NCI-H446 treated with DMSO at 0.1 percent for 48 hours (cell line): ENCODE results near the gene TRABD2B.

ENCODE experiments used
- DNase-seq: peaks from one replicate; lab custom pipeline; 2025; lab: John Stamatoyannopoulos, UW

Gene TRABD2B

DNA sequence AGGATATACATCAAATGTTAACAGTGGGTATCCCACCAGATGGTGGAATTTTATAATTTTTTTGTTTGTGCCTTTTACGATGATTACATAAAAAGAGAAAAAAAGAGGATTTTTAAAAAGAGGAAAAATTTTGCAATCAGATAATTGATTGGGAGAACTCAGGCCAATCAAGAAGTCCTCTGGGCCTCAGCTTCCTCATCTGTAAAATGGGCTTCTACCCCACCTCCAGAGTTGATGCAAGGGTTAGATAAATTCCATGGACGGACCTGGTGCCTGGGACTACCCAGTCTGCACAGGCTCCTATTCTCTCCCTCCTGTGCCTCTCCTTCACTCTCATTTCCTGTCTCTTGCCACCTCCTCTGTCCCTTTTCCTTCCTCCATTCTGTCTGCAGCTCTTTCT lies 88.9 kb downstream of the TRABD2B start:
- no peak for DNase-seq

DNA sequence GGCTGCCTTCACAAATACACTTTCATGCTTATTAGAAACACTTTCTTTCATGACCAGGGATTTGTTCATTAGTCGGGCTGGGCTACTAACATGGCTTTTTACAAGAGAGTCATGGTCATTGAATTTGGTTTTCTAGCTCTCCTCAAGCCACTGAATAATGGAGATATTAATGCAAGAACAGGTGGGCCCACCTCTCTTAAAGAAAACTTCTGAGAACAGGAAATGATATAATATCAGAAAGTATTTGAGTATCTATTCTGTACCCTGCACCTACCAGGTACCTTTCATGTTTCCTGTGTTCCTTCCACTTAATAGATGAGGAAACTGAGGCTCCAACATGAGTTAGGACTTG lies 90.0 kb downstream of the TRABD2B start:
- DNase-seq: no peak

DNA sequence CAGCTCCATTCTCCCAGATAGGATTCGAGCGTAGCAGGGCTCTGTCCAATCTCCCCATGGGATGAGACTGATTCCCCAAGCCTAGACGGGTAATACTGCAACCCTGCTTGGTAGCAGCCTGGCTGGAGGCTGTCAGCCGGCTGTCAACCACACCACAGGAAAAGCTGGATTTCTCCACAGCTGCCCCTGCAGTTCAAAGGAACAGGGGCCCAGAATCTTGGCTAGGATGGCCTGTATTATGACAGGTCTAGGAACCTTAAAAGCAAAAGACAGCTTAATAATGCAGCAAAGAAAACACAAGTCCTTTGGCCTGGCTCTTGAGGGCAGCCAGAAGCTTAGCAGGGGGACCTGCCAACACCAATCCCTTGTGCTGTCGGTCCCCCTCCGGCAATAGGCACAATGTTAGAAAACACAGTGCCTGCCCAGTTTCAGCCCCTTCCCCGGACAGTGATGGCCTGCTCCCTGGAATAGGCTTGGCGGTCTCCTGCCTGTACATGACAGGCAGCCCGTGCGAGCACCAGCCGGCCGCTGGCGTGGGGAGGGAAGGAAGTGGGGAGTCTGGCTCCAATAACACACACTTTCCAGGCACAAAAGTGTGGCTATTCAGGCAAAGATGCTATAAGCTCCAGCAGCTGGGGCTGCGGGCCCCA lies 90.5 kb downstream of the TRABD2B start:
- no peak for DNase-seq

DNA sequence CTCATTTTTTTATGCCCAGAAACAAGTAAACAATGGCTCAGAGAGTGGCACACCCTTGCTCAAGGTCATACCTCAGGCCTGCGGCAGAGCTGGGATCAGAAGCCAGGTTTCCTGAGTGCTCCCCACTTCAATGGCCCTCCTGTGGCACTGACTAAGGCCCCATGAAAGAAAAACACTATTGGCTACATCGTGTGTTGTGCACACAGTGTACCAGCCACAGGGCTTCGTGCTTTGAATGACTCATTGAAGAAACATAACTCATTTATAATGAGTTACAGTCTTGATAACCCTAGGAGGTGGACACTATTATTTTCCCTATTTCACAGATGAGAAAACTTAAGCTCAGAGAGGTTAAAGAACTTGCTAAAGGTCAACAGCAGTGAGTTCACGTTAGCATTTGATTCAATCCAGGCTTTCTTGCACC lies 91.2 kb downstream of the TRABD2B start:
- DNase-seq: no peak

DNA sequence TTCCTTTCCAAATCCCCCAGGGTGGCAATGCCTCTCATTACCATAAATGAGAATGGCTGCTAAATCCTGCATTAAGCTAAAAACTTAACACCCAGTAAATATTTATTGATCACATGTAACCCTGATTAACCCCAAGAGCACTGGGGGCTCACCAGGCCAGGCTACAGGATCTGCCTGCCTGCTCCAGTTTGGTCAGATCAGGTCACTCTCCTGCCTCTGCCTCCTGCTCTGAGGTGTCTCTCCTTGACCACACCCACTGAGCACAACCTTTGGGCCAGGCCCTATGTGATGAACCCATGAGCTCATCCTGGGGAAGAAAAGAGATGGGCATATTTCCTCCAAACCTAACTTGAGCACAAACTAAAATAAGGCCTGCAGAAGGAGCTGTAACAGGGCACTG lies 93.5 kb downstream of the TRABD2B start:
- no peak for DNase-seq

DNA sequence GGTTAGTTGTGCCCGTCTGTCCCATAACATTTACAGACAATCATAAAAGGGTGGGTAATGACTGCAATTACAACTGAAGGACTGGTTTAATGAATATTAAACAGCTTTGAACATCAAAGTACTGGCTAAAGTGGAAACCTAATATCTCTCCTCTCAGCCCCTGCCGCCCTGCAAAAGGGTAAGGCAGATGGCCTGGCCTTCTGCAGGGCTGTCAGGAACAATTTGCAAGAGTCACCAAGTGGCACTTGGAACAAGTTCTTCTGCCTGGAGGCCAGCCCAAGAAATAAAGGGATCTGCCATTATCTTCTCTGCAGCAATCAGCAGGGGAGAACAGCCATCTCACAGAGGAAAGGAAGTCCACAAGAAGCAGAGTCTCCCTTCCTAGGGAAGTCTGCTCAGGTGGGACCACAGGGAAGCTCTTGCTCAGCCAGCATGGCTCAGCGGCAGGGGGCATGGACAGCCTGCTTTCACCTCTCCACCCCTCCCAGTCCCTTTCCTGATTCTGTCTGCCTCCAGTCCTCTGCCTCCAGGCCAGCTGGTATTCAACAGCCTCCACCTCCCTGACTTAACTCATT lies 96.1 kb downstream of the TRABD2B start:
- DNase-seq: no peak

DNA sequence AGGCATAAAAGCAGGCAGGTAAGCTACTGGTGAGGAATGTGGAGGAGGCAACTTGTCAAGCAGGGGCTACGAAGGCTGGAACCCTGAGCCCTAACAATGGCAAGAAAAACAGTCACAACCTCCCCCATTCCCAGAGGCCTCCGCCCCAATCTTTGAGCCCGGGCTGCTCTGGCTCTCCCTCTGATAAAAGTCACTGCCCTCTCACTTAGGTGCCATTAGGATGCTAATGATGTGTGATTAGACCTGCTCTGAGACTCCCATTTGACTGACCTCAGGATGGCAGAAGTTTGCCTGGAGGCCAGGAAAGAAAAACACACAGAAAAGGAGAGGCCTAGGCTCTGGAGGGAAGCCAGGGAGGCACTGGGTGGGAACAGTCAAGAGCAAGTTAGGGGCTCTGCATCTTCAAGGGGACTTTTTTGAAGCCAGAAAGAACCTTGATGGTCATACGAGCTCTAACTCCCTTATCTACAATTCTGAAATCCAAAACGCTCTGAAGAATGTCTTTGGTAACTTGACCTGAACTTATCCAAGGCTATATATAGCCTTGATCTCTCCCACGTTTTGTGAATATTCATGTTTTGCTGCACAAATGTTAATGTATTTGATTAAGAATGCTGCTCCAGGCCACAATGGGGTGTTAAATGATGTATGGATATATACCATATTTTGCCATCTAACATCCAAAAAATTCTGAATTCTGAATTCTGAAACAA lies 98.9 kb downstream of the TRABD2B start:
- DNase-seq: no peak

DNA sequence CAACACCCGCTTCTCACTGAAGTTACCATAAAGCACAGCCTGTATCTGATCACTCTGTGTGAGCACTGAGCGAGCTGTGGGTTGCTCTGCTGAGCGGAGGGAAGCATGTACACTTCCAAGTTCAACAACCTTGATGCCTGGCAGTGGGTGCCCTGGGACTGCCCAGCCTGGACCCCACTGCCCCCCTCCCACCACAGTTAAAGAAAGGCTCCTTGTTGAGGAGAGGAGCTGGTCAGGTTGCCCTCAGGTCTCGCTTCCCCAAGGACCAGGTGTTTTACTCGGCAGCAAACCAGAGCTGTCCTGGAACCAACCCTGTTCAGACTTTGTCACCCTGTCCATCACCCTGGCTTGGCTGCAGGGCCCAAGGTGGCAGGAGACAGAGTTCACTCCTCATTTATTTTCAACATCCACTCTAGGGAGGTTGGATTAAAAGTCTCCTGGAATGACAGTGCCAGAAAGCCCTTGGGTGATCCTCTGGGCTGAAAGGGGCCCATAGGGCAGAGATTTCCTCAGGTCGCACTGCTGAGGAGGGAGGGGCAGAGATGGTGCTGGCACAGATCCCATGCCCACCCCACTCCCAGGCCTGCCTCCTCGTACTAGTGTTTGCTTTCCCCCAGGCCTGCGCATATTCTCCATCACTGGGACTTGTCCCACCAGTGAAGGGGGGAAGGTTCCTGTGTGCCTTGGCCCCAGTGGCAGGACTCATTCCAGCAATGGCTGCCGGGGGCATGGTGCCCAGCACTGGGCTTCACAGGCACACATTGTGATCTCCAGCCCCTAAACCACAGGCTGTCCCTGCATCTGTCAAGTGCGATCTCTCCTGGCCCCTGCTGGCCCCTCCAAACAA lies 101.7 kb downstream of the TRABD2B start:
- no peak for DNase-seq

DNA sequence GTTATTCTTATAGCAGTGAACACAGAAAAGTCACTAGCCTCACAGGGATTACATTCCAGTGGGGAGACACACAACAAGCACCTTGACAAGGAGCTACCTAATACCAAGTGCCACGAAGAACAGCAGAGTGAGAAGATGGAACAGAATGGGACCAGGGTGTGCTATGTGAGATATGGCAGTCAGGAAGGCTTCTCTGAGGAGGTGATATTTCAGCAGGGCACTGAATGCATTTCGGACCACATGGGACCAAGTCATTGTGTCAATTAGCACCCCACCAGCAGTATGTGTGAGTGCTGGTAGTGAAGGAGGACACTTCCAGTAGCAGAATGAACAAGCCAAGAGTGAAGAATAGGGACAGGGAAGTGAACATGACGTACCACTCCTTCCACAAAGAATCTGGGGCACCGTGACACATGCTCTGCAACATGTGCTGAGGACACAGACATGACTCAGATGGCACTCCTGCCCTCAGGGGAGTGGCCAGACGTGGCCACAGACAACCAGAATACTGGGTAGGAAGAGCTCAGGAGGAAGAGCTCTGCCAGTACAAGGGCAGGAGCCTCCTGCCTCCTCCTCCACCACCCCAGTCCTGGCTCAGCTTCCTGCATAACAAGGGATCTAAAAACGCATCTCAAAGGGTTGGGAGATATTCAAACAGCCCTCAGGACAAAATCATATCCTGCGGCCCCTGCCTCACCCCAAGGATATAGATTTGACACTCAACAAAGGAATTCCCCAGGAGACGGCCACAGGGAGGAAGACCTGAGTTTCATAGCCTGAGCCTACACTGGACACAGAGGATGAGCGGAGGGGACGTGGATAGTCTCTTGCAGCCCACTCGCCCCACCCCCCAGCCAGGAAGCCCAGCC lies 102.5 kb downstream of the TRABD2B start:
- DNase-seq: no peak

DNA sequence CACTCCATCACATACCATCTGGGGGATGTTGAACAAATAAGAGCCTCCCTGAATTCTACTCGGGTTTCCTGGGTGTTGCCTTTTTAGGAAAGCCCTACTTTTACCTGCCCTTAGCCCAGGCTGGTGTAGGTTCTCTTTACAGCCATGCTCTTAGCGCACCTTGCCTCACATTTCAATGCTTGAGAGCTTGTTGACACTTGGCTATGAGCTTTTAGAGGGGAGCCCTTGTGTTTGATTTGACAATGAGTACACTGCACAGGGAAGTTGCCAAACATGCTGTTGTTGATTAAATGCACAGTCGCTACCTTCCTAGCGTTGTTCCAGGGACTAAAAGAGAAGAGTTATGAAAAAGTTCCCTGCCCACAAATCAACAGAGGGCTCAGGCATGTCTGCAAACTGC lies 103.8 kb downstream of the TRABD2B start:
- DNase-seq: no peak

DNA sequence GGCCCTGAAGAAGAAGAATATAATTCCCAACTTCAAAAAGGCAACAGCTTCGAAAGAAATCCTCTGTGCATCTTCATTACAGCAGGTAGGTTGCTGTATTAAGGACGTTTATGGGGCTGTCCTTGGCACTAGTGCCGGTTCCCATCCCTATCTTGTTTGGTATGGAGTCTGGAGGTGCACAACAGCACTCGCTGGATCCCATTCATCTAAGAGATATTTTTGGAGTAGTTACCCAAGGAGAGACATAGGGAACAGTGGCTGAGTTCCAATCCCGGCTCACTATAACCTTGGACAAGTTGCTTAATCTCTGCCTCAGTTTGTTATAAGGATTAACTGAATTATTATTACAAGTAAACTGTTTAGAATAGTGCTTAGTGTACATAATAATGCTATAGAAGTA lies 106.4 kb downstream of the TRABD2B start:
- DNase-seq: no peak

DNA sequence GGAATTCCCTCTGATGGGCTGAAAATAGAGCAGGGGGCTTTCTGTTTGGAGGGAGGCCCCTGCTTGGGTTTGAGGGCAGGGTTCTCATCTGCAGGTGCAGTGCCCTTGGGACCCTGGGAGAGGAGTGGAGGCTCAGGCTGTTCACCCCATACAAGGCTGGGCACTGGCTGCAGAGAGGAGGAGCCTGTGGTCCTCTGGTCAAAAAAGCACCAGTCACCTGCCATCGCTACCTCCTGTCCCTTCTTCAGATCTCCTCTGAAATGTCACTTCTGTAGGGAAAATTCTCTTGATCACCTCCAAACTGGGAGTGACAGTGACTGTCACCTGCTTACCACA lies 108.9 kb downstream of the TRABD2B start:
- DNase-seq: no peak

DNA sequence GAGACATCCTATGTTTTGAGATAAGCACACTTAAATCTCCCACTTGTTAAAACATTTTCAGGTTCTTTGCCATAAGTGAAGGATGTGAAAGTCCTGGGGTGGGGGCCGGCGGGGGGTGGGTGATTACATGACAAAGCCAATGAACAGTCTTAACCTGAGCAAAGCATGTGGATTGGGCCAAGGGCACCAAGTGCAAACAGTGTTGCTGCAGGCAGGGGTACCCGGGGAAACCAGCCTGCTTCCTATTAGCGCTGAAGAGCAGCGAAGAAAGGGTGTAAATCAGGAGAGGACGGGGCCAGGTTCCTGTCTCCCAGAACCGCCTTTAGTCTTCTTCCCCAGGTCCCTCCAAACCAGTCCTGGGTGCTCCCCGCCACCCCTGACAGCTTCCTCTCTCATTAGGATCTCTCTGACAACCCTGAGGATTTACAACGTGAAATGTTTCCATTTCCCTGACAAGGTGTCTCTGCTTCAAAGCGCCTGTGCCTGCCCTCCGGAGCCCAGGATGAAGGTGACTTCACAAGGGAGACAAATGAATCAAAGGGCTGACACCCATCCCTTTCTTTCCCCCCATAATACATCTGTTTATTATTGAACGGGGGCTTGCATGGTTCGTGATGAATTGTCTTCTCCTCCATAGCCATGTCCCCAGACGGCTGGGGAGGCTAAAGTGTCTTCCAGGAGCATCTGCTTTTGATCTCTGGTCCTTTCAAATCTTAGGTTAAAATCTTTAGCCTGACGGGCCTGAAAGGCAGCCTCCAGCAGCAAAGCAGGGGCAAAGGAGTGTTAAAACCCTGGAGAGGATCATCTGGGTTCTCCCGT lies 109.5 kb downstream of the TRABD2B start:
- DNase-seq: no peak

DNA sequence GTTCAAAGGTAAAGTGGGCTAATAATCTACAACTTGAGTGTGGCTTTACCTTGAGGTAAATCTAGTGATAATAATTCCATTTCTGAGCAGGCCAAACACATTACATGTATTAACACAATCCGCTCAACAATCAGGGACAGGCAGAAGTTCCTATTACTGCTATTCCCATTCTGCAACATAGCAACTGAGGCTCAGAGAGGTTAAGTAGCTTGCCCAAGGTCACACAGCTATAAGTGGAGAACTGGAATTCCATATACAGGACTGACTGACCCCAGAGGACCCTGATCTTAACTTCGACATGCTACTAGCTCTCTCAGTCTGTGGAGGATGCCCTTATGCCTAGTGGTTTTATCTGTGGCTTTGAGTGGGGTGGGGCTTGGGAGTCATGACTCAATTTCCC lies 110.1 kb downstream of the TRABD2B start:
- no peak for DNase-seq

DNA sequence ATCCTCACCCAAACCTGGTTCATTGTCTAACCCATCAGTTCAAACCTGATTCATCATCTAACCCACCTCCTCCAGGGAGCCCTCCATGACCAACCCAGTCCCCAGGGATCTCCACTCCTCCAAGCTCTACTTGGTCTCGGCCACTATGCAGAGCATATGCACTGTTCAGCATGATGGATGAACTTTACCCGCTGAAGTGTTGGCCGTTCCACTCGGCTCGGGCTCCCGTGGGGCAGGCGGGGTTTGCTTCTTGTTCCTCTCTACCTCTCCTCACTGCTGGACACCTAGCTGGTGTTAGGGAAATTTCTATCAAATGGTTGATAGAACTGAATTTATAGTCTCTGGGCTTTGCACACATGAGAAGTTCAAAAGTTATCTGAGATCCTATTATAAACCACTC lies 111.0 kb downstream of the TRABD2B start:
- DNase-seq: no peak

DNA sequence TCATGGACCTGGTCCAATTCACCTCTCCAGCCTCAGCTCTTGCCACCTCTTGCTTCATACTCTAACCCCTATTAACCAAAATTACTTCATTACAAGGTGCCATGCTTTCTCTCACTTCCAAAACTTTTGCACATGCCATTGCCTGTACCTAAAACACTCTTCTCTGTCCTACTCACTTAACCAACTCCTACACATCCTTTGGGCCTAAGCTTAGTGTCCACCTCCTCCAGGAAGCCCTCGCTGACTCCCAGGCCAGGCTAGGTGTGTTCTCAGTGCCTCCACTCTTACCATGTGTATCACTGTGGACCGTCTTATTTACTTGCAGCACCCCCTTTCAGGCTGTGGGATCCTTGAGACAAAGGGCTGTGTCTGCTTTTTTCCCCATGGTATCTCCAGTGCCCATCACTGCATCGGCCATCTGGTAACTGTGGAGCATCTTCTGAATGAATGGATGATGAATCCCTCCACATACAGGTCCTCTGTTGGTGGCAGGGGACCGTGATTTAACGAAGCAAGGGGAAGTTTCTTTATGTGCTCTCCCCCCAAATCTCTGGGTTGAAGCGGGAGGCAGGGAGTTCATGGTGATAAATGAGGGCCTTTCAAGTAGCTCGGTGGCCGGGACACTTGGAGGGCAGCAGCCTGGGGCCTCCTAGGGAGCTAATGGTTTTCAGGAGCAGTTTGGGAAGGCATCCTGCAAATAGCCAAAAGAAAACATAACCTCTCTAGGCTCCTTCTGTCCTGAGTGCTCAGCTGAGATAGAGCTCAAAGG lies 111.9 kb downstream of the TRABD2B start:
- DNase-seq: no peak

DNA sequence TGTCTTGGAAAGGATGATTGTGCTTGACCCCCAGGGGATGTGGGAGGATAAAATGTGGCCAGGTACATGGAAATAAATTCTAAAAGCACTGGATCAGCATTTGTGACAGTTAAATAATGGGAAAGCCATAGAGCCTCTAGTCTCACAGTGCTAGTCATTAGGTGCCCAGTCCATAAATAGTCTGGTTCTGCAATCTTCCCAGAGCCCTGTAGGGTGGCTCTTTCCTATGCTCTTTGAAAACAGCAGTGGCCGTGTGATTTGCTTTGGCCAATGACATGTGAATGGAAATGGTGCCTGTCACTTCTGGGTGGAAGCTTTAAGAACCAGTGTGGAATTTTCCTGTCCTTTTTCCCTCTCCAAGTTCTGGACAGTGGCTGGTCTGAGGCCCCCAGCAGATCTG lies 113.2 kb downstream of the TRABD2B start:
- no peak for DNase-seq

DNA sequence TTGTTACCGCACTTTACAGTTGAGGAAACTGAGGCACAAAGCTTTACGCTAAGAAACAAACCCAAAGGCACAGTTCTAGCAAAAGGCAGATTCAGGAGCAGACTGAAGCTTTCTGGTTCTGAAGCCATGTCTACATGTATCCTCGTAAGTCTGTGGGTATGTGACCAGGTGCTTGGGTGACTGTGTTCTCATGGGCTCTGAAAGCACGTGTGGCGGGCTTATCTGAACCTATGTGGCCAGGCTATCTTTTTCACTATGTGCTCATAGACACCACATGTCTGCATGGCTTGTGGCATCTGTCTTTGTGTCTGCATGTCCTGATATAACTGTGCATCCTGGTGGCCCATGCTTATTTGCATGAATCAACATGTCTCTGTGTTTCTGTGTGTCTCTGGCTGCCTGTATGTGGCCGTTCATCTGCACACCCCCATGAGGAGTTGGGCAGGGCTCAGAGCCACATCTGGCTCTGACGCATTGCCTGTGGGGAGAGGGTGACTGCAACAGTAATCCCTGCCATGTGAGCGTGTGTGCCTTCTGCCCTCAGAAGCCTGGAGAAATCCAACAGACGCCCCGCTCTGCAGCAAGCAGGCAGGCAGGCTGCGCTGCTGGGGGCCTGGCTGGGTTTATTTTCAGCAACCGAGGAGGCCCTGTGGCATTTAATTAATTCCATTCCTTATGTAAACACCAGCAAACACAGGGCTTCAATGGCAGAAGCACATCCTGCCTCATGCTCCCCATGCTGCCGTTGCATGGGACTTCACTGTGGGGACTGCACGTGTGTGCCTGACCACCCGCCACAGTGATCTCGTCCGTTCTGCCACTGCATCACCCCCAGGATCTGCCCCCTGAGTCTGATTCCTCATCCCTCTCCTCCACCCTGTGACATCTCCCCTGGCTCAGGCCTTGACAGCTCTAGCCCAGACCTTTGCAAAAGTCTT lies 115.4 kb downstream of the TRABD2B start:
- no peak for DNase-seq

DNA sequence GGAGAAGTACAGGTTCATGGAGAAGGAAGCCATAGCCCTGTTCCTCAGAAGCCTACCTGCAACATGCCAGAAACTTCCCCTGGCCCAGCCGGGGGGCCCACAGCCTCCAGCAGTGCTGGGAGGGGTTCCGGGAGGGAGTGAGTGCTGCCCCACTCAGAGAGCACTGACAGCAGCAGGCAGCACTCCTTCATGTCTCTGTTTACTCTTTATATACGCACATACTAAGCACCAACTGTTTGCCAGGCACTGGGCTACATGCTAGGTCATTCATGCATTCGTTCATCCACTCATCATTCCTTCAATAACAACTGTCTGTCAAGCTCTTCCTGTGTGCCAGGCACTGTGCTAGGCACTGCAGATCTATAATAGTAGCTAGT lies 120.6 kb downstream of the TRABD2B start:
- no peak for DNase-seq
